HG03432 (cell line): ENCODE data around the gene TESK2.
A peak's percentile ranks its signal among the peaks of the same experiment; 100 is the strongest.

Experiments used
- ATAC-seq: cut with Tn5 transposase; IDR thresholded peaks from one replicate; pipeline ENCODE4 v1.9.1; 2021; ENCODE audit warnings: mild to moderate bottlenecking, moderate library complexity; ENCODE audit not compliant: unreplicated experiment

Gene TESK2

DNA sequence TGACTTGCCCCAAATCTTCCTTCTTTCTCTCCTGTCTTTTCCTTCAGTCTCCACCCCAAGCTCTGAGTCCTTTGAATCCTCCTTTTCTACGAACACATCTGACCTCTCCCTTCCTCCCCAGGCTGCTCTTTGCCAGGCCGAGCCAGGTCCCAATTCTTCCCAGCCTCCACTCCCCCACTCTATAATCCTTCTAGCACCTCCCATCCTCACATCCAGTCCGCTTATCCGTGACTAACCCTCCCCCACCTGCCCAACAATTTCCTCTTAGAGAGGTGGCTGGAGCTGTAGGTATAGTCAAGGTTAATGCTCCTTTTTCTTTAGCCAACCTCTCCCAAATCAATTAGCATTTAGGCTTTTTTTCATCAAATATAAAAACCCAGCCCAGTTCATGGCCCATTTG lies 173.8 kb downstream of the TESK2 start:
- ATAC-seq = no peak

DNA sequence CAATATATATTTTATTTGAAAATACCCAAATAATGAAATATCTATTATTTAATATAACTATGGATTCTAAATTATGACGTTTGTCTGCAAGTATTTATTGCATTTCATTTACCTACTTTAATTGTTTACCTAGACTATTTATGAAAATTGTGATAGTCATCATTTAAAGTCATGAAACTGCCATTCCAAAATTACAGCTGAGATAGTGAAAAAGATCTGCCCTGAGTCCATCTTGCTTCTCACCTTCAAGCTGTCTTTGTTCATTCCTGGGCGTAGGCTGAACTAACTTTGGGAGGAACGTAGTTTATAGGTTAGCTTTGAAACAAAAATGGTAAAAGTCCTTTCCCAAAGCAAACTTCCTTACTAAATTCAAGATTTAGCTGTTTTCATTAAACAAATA lies 176.7 kb downstream of the TESK2 start:
- ATAC-seq = no peak

DNA sequence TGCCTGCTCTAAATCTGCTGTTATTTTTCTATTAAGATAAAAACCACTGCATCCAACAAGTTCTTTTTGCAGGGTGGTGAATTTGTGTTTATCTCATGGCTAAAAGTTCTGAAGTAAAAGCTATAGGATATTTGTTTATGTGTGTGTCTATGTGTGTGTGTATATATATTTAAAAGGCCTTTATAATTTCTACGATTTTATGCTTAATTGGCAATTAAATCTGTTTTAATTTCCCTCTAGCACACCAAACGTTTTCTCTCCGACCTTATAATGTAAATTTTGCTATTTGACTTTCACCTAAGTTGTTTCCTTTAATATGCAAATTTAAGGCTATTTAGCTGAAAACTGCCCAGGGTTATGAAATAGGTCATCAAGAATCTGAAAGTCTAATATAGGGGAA lies 184.1 kb downstream of the TESK2 start:
- ATAC-seq = no peak

DNA sequence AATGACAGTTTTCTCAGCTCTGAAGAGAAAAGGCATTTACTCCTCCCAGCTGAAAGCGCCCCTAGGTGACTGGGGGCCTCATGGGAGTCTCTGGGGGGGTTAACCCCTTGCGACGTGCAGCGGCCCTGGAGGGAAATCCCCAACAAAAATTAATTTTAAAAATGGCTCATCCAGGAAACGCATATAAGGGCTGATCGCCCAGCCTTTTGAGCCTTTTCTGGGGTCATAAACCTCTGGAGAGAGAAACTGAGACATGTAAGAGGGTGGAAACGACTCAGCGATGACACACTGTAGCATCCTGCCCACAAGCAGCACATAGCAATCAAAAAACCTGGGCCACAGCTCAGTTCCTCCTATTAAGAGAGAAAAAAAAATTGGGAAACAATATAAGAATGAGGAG lies 184.6 kb downstream of the TESK2 start:
- no peak for ATAC-seq

DNA sequence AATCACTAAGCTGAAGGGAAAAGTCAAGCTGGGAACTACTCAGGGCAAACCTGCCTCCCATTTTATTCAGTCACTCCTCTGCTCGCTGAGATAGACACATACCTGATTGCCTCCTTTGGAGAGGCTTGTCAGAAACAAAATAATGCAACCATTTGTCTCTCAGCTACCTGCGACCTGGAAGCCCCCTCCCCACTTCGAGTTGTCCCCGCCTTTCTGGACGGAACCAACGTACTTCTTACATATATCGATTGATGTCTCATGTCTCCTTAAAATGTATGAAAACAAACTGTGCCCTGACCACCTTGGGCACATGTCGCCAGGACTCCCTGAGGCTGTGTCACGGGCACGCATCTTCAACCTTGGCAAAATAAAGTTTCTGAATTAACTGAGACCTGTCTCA lies 185.7 kb downstream of the TESK2 start:
- no peak for ATAC-seq

DNA sequence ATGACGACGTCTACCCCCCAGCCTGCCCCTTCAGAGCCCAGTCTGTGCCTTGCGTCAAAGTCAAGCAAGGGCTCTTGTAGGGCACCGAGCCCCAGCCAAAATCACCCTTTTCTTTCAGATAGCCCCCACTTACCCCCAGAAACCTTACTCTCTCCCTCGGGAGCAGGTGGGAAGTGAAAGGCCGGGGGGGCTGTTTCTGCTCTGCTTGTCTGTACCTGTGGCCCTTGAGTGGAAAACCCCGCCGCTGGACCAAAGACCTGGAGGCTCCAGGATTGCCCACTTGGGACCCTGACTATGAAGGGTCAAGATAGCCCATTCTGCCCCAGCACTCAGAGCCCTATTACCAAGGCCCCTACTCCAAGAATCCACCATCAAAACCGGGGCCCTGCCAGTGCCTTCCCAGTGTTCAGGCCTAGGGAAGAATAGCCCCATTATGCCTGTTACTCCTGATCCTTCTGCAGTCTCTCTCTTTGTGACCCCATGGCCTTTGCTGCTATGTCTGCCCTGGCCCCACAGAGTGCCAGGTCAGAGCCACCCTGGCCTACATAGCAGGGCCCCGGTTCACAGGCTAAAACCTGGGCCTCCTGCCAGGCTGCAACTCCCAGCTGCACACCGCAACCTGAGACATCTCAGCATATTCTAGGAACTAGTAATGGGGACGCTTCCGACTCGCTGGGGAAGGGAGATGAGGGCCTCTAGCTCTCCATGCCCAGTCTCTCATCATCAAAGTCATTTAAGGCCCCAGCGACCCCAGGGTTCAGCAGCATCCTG lies 186.5 kb downstream of the TESK2 start:
- no peak for ATAC-seq

DNA sequence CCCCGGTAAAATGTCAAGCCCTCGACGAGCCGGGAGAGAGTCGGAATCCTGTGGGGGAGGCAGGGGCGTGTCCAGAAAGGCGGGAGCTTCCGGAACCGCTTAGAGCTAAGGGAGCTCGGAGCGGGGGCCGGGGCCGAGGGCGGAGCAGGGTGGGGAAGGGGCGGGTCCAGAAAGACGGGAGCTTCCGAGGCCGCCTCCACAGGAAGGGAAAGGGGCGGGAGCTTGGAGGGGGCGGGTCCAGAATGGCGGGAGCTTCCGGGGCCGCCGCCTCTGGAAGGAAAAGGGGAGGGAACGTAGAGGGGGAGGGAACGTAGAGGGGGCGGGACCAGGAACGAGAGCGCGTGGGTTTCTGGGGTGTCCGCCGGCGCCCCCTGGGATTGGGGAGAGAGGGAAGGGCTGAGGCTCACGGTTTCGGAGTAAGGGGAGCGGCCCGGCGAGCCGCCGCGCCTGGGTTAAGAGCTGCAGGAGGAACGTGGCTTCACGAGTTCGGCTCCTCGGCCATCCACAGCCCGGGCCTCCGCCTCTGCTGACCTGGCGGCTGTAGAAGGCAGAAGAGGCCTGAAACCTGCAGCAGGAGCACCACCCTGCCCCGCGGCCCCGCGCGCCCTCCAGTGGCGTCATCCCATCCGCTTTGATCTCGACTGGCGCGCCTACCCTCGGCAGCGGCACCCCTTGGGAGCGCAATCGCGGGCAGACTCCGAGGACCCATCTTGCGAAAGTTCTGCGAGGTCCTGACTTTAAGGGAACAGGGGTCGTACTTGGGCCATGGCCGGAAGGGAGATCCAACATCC lies 187.2 kb downstream of the TESK2 start:
- peak; percentile 77 for ATAC-seq

DNA sequence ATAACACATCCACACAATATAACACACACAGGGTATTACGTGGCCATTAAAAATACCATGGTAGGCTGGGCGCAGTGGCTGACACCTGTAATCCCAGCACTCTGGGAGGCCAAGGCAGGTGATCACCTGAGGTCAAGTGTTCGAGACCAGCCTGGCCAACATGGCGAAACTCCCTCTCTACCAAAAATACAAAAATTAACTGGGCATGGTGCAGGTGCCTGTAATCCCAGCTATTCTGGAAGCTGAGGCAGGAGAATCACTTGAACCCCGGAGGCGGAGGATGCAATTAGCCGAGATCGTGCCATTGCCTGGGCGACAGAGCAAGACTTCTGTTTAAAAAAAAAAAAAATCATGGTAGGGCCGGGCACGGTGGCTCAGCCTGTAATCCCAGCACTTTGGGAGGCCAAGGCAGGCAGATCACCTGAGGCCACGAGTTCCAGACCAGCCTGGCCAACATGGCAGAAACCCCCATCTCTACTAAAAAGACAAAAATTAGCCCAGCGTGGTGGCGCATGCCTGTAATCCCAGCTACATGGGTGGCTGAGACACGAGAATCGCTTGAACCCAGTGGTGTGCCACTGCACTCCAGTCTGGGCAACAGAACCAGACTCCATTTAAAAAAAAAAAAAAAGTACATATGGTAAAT lies 188.3 kb downstream of the TESK2 start:
- ATAC-seq = no peak

DNA sequence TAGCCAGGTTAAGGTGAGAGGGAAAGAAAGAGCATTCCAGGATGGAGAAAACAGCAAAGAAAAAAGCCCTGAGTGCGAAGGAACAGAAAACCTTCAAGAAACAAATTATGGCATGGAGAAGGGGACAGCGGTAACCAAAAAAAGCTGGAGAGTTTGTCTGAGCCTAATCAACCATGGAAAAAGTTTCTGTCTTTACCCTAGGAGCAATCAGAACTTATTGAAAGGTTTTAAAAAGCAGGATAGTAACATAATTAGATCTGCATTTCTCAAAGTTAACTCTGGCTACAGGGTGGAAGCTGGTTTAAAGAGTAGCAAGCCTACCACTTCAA lies 190.3 kb downstream of the TESK2 start:
- no peak for ATAC-seq

DNA sequence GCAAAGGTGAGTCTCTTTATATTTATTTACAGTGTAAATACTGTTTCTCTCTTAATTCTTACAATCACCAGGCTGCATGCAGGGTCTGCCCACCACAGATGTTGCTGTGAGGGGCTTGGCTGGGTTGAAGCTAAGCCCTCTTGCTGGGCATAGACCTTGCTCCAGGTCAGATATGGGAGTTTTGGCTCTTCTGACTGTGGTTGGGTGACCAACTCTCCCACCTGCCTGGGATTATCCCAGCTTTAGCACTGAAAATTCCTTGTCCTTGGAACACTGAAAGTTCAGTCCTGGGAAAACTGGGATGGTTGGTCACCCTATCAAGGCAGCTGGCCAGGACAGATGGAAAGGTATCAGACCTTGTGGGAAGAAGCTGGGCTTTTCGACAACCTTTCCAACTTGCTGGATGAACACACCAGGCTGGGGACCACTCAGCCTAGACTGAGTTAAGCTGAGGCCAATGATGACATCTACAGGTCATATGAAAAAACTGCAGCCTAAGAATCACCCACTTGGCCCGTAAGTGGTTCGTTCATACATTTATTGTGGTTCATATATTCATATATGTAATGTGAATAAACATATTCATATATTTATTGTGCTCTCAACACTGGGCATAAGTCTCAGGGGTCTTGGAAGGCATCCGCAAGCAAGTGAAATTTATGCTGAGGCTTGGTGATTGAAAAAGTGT lies 190.8 kb downstream of the TESK2 start:
- ATAC-seq = no peak

DNA sequence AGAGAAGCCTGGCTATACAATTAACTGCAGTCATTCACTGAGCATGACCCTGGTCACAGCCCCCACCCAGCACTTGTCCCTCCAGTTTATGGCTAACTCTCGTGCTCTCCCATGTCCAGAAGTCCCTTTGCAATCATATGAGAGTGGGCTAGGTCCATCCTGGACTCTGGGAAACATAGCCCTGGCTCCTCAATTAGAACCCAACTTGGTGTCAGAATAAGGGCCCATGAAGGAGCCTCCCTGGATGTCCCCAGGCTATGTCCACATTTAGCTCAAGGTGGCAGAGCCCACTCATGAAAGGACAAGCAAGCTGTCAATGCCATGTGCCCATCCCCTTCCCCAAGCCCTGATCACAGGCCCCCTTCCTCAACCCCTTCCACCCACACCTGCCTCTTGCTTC lies 191.7 kb downstream of the TESK2 start:
- no peak for ATAC-seq

DNA sequence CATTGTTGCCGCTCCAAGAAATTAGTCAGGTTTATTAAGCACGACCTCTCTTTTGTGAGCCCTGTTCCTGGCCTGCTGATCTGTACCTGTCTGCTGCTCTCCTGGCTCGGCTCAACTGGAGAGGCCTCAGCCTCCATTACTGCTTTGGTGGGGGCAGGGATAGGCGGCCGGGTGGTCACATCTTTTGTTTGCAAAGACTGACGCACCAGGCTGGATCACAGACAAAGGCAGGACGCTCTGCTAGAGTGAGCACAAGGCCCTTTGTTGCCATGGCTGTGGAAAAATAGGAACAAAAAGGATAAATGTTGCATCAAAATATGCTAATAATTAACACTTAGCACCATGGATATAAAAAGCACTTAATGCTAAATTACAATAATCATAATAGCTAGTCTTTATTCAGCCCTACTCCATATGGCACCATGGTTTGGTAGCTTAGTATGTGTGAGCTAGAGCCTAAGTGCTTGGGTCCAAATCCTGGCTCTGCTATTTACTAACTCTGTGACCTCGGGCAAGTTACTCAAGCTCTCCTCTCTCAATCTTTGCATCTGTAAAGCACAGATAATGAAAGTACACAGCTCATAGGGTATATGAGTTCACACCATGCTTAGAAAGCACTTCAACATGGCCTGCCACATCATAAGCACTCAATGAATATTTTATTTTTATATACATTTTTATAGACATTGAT lies 193.2 kb downstream of the TESK2 start:
- ATAC-seq = no peak
